HCT116 (cell line): Measurements from ENCODE around the gene FNDC3B. TPM values are rescaled to one million over a fixed set of nuclear protein-coding genes. Genes with fewer than 3 reads are reported as not detected.

Experiments used
- ATAC-seq: fragments of 200-7000 bp; cut with Tn5 transposase; 2 replicates; pipeline ENCODE4 v1.9.1; 2020; ENCODE audit warnings: mild to moderate bottlenecking, moderate library complexity
- BruUV-seq: library from RNA; stranded (reverse); fragments of 400-500 nt; replicated peaks from 2 replicates; lab custom pipeline; 2021; lab: Mats Ljungman, UMichigan
- CTCF ChIA-PET: fragments of 300-600 bp; sonication (Branson Sonifier 250); formaldehyde crosslinking; loops from one replicate; lab custom pipeline; 2021; ENCODE audit warnings: antibody characterized with exemption; lab: Charles Lee
- POLR2A ChIA-PET: fragments of 300-600, 350-600 bp; sonication (Branson Sonifier 250); formaldehyde crosslinking; loops from one replicate; lab custom pipeline; 2021; ENCODE audit warnings: antibody characterized with exemption; lab: Charles Lee
- RAD21 ChIA-PET, 2 experiments: fragments of 300-600 bp; sonication (Branson Sonifier 250); formaldehyde crosslinking; loops; one replicate each; lab custom pipeline; 2023; ENCODE audit warnings: low total read pairs in 2 of 2; ENCODE audit not compliant: uncharacterized antibody in 2 of 2, unreplicated experiment in 2 of 2, low non-redundant PET in 1 of 2; lab: Charles Lee
- DNase-seq: peaks from one replicate; pipeline ENCODE4 v3.0.0-alpha.2; 2010; ENCODE audit warnings: low read depth, low spot score
- H2AFZ ChIP-seq: fragments of 200-600 bp; shearing (Covaris generic), sonication (generic); 2 replicates; pipeline ENCODE4 v1.6.1; 2017; ENCODE audit warnings: low read depth, mixed run types, mixed read lengths, antibody characterized with exemption, low read length; ENCODE audit not compliant: poor library complexity, severe bottlenecking
- H3K27ac ChIP-seq: 2 replicates; pipeline ENCODE4 v1.5.1; 2012; ENCODE audit warnings: low read depth, low read length
- H3K27me3 ChIP-seq: fragments of 200-600 bp; sonication (generic); 2 replicates; pipeline ENCODE4 v1.6.1; 2016; ENCODE audit warnings: mixed run types, low read length, mixed read lengths; ENCODE audit not compliant: insufficient read depth
- H3K36me3 ChIP-seq, 2 experiments: fragments of 200-500 bp in 1 of 2; fragments of 200-600 bp in 1 of 2; sonication (Bioruptor generic) in 1 of 2; sonication (generic) in 1 of 2; 2 replicates each; pipeline versions ENCODE4 v1.5.1 to v1.6.1; 2014 to 2016; ENCODE audit warnings: low read length in 2 of 2, inconsistent platforms in 1 of 2, mixed read lengths in 1 of 2, mixed run types in 1 of 2; ENCODE audit not compliant: insufficient read depth in 2 of 2, control insufficient read depth in 1 of 2
- H3K4me1 ChIP-seq, 2 experiments: fragments of 200-600 bp in 1 of 2; sonication (generic) in 1 of 2; 2 replicates each; pipeline versions ENCODE4 v1.5.1 to v1.6.1; 2012 to 2017; ENCODE audit warnings: low read length in 2 of 2, inconsistent platforms in 1 of 2, mild to moderate bottlenecking in 1 of 2, mixed read lengths in 1 of 2, mixed run types in 1 of 2, moderate library complexity in 1 of 2; ENCODE audit not compliant: insufficient read depth in 2 of 2, control insufficient read depth in 1 of 2
- H3K4me2 ChIP-seq: fragments of 200-600 bp; sonication (generic); 2 replicates; pipeline ENCODE4 v1.6.1; 2017; ENCODE audit warnings: mixed run types, low read length, mixed read lengths
- H3K4me3 ChIP-seq, 2 experiments: fragments of 200-600 bp in 1 of 2; sonication (generic) in 1 of 2; replicated peaks in 1 of 2; 2 replicates each; pipeline ENCODE4 v1.5.1; 2011 to 2016; ENCODE audit warnings: low read length in 2 of 2, control low read depth in 1 of 2, low read depth in 1 of 2, mild to moderate bottlenecking in 1 of 2, mixed read lengths in 1 of 2, mixed run types in 1 of 2
- H3K79me2 ChIP-seq: fragments of 200-600 bp; sonication (generic); 2 replicates; pipeline ENCODE4 v1.6.1; 2017; ENCODE audit warnings: mild to moderate bottlenecking, mixed run types, low read length, moderate library complexity, mixed read lengths; ENCODE audit not compliant: insufficient read depth
- H3K9ac ChIP-seq: fragments of 200-600 bp; sonication (generic); 2 replicates; pipeline ENCODE4 v1.6.1; 2016; ENCODE audit warnings: low read length, mixed read lengths
- H3K9me2 ChIP-seq: fragments of 200-600 bp; sonication (generic), shearing (Covaris generic); 2 replicates; pipeline ENCODE4 v1.6.1; 2017; ENCODE audit warnings: mixed run types, mild to moderate bottlenecking, moderate library complexity; ENCODE audit not compliant: insufficient read depth
- H3K9me3 ChIP-seq, 2 experiments: fragments of 200-500 bp in 1 of 2; fragments of 200-600 bp in 1 of 2; sonication (Bioruptor generic) in 1 of 2; sonication (generic) in 1 of 2; 2 replicates each; pipeline ENCODE4 v1.6.1; 2014 to 2017; ENCODE audit warnings: low read length in 2 of 2, mixed read lengths in 2 of 2, inconsistent platforms in 1 of 2, low read depth in 1 of 2, mild to moderate bottlenecking in 1 of 2, mixed run types in 1 of 2, moderate library complexity in 1 of 2; ENCODE audit not compliant: control insufficient read depth in 1 of 2, insufficient read depth in 1 of 2
- H4K20me1 ChIP-seq: fragments of 200-600 bp; sonication (generic), shearing (Covaris generic); 2 replicates; pipeline ENCODE4 v1.6.1; 2017; ENCODE audit warnings: mixed run types, mild to moderate bottlenecking, moderate library complexity; ENCODE audit not compliant: insufficient read depth
- CBX3 ChIP-seq: IDR thresholded peaks from 2 replicates; pipeline ENCODE4 v1.6.1; 2012; ENCODE audit warnings: low read depth
- EGR1 ChIP-seq: IDR thresholded peaks from 2 replicates; pipeline ENCODE4 v1.6.1; 2012; ENCODE audit warnings: low read depth
- ELF1 ChIP-seq: IDR thresholded peaks from 2 replicates; pipeline ENCODE4 v1.6.1; 2012; ENCODE audit warnings: low read depth, borderline replicate concordance
- JUND ChIP-seq: IDR thresholded peaks from 2 replicates; pipeline ENCODE4 v1.6.1; 2012
- RAD21 ChIP-seq: IDR thresholded peaks from 2 replicates; pipeline ENCODE4 v1.6.1; 2012; ENCODE audit warnings: low read depth, mild to moderate bottlenecking
- SRF ChIP-seq: IDR thresholded peaks from 2 replicates; pipeline ENCODE4 v1.6.1; 2012; ENCODE audit warnings: low read depth
- TCF7L2 ChIP-seq: IDR thresholded peaks from 2 replicates; pipeline ENCODE4 v1.7.0; 2011; ENCODE audit warnings: borderline replicate concordance, inconsistent platforms; ENCODE audit not compliant: insufficient read depth, insufficient read length; ENCODE audit errors: extremely low read depth
- YY1 ChIP-seq: IDR thresholded peaks from 2 replicates; pipeline ENCODE4 v1.6.1; 2011; ENCODE audit warnings: low read length, low read depth, moderate library complexity, mild to moderate bottlenecking; ENCODE audit not compliant: insufficient replicate concordance; ENCODE audit errors: extremely low read depth
- ZNF274 ChIP-seq: fragments of 200-500 bp; sonication (Bioruptor generic); IDR thresholded peaks from 2 replicates; pipeline ENCODE4 v1.6.1; 2014; ENCODE audit warnings: mild to moderate bottlenecking, low read depth, low read length, inconsistent platforms
- intact Hi-C: fragments of 100-400 bp; cut with micrococcal nuclease; formaldehyde crosslinking; loops from 2 replicates; pipeline ENCODE4 v1.10.0; 2022
- total RNA-seq: library from RNA; stranded (reverse); gene quantifications from one replicate; pipeline ENCODE4 v1.2.1, GENCODE V29; 2021; ENCODE audit not compliant: unreplicated experiment

The FNDC3B gene
- total RNA-seq, 1 experiment from 2014 or later = 45.7 TPM

GRCh38 chr3:172077197-172077757 is 37.9 kb downstream of the FNDC3B start:
- Histone ChIP-seq H3K9me3 (no peaks in the 10 kb centered on the region), H3K36me3 (no peaks in the 10 kb centered on the region), H3K9me2 (no peaks in the 10 kb centered on the region), H3K79me2 (peaks cover 55% of the 10 kb centered on the region), H3K4me1 (no peaks in the 10 kb centered on the region), H2AFZ (no peak overlapping the region), H3K27me3 (no peaks in the 10 kb centered on the region), H3K9ac (no peak overlapping the region), H3K4me2 (no peak overlapping the region), H3K27ac (no peak overlapping the region), H4K20me1 (no peaks in the 10 kb centered on the region; the same call in 1 of the 2 replicates), H3K4me3 (no peak overlapping the region)
- intact Hi-C loops = no loop called here
- ChIA-PET CTCF (no interaction called here), RAD21 (no interaction called here), POLR2A (no interaction called here)
- ATAC-seq (no peak), DNase-seq (no peak)
- TF ChIP-seq YY1 = no peak
- TF ChIP-seq EGR1 = no peak
- TF ChIP-seq SRF = no peak
- TF ChIP-seq ZNF274 = no peak
- BruUV-seq = no TSS peak

- H4K20me1 ChIP-seq = no peaks in the 10 kb centered on the region; the same call in 1 of the 2 replicates
- H3K9me3 ChIP-seq = no peaks in the 10 kb centered on the region
- intact Hi-C loops = no loop called here
- H2AFZ ChIP-seq = no peak overlapping the region
- no peaks in the 10 kb centered on the region for H3K27me3 ChIP-seq
- POLR2A ChIA-PET = no interaction called here
- no peak overlapping the region for H3K4me2 ChIP-seq
- H3K4me3 ChIP-seq = no peak overlapping the region
- TF ChIP-seq ELF1 (no peak), TCF7L2 (no peak), RAD21 (no peak), CBX3 (no peak), JUND (no peak)
- CTCF ChIA-PET = no interaction called here
- RAD21 ChIA-PET = no interaction called here
- no peak overlapping the region for H3K27ac ChIP-seq
- H3K9ac ChIP-seq = no peak overlapping the region
- no peaks in the 10 kb centered on the region for H3K9me2 ChIP-seq
- BruUV-seq = no TSS peak
- H3K79me2 ChIP-seq = peaks cover 60% of the 10 kb centered on the region
- ATAC-seq = no peak
- no peaks in the 10 kb centered on the region for H3K4me1 ChIP-seq
- no peaks in the 10 kb centered on the region for H3K36me3 ChIP-seq
- DNase-seq = no peak
These were observed 38.9 kb downstream of the FNDC3B start for GRCh38 chr3:172078244-172078643.
